WTC11 (cell line): ENCODE measurements around the gene KLK6.

Experiments used
- HMGA2 ChIP-seq: fragments of 250-450 bp; sonication (Bioruptor Pico); IDR thresholded peaks from 2 replicates; pipeline ENCODE4 v1.4.0; 2021; ENCODE audit warnings: mild to moderate bottlenecking, moderate library complexity
- NFYB ChIP-seq: sonication (generic); formaldehyde crosslinking; conservative IDR thresholded peaks from 2 replicates; pipeline ENCODE4 v1.8.0; 2022; ENCODE audit warnings: low read depth, missing genetic modification reagents
- SMAD4 ChIP-seq: sonication (generic); formaldehyde crosslinking; IDR thresholded peaks from 2 replicates; pipeline ENCODE4 v1.8.0; 2022; ENCODE audit warnings: mild to moderate bottlenecking, missing genetic modification reagents
- ZNF263 ChIP-seq: sonication (generic); formaldehyde crosslinking; IDR thresholded peaks from 2 replicates; pipeline ENCODE4 v1.8.1; 2022; ENCODE audit warnings: low read depth, mild to moderate bottlenecking, moderate library complexity, missing genetic modification reagents

GRCh38 chr19:50964266-50964665 lies 5.1 kb downstream of the KLK6 start:
- TF ChIP-seq HMGA2 (CRISPR knock-in tag) (no peak), ZNF263 (CRISPR knock-in tag) (no peak), SMAD4 (CRISPR knock-in tag) (no peak), NFYB (CRISPR knock-in tag) (no peak)
